ENCODE measurements around the gene ZNF66.
"Not testable (repeated sequence)": the region's sequence is repeated elsewhere in the genome, so short reads cannot be mapped to it uniquely, and the experiment has no call there.

Gene ZNF66

DNA sequence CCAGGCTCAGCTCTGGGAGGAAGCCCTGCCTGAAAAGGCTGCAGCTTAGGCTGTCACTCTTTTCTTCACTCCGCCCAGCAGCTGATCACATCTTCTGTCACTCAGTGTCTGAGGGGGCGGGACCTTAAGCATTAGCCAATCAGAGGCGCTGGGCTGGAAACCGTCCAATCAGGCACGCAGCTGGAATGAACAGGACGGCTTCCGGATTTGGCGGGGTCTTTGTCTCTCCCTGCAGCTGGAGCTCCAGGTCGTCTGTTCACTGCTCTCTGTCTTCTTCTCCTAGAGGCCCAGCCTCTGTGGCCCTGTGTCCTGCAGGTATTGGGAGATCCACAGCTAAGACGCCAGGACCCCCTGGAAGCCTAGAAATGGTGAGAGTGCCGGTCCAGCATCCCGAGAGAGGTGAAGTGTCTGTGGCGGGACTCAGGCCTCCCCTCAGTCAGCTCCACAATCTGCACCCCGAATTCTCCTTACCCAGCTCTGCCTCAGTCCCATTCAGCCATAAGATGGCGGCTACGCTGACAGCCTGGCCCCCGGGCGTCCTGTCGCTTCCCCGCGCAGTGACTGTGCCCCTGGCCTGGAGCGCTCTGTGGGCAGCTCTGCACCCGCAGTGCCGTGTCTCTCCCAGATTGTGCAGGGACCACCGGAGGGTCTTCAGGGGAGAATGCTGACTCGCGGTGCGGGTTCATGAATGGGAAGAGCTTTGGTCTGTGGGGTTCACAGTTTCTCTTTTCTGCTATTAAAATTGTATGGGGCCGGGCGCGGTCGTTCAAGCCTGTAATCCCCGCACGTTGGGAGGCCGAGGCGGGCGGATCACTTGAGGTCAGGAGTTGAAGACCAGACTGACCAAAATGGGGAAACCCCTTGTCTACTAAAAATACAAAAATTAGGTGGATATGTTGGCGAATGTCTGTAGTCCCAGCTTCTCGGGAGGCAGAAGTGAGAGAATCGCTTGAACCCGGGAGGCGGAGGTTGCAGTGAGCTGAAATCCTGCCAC, at the start of gene ZNF66:
TSS of gene ZNF66 (plus strand) at position 222 of the 994 bp plus-strand sequence. CDS start at position 366, 144 bp downstream.
- DNase-seq (ENCODE audit: low spot score) = peak; percentile 97

DNA sequence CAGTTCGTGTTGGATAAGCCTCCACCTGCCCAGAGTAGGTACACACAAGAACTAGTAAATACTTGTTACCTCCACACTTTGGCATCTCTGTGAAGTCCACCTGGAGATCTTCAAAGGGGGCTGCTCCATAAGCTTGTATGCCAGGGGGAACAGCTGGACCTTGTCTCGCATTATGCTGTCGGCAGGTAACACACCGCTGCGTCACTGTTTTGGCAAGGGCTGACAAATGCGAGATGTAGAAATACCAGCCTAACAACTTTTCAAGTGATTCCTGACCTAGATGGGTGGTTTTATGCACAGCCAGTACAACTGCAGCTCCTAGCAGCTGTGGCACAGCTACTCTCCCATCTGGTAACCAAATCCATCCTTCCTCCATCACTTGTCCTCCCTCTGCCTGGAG, 25.9 kb upstream of the ZNF66 start:
- DNase-seq (ENCODE audit: low spot score) = not testable (repeated sequence)

GRCh38 chr19:20752291-20752690, 23.8 kb upstream of the ZNF66 start:
- not testable (repeated sequence) for DNase-seq (ENCODE audit: low spot score)

DNA sequence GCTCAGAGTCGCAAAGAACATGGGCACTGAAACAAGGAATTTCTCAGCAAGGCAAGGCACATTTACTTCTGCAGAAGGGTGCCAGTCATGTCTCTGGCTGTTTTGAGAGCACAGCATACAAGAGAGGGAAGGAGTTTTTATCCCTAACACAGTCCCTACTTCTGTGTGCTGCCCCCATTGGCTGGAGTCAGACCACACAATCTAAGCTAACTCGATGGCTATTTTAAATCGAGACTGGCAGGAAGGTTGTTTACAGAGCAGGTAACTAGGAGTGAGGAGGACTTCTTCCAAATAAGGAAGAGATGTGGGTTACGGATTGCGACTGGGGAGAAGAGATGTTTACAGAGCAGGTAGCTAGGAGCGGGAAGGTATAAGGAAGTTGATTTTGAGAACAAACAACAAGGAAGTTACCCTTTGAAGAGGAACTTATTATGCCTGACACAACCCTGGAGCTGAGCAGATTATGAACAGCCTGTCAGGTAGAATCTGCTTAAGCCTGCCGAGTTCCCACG, 6.8 kb upstream of the ZNF66 start:
- not testable (repeated sequence) for DNase-seq (ENCODE audit: low spot score)

DNA sequence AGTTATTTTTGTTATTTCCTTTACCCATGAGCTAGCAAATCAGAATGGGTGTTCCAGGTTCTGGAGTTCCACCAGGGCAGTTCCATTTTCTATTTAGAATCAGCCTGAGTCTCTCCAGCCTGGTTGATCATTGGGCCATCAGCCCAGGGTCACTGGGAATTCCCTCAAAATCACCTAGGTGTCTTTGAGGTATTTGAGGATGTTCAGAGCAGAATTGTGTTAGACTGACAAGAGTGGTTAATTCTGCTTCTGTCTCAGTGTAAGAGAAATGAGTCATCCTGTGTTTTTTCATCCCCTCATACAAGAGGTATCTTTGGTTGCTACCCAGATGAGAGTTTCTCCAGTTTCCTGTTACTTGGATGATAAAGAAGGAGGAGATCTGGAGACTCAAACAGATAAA, 11.7 kb downstream of the ZNF66 start:
- DNase-seq (ENCODE audit: low spot score) = peak; percentile 50

DNA sequence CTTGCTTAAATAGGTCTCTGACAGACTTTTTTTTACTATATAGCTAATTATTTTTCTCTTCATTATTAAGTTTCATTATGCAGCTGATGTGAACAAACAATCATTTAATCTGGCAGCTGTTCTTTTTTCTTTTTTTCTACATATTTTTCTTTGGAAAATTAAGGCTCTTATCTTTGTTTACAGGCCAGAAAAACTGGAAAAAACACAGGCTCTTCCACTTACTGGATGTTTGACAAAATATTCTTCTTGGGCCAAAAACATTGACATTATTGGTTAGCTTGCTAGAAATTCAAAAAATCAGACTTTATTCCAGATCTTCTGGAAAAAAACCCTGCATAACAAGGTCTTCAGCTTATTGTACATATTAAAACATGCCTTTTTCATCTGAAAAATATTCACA, 15.7 kb downstream of the ZNF66 start:
- no peak for DNase-seq (ENCODE audit: low spot score)

DNA sequence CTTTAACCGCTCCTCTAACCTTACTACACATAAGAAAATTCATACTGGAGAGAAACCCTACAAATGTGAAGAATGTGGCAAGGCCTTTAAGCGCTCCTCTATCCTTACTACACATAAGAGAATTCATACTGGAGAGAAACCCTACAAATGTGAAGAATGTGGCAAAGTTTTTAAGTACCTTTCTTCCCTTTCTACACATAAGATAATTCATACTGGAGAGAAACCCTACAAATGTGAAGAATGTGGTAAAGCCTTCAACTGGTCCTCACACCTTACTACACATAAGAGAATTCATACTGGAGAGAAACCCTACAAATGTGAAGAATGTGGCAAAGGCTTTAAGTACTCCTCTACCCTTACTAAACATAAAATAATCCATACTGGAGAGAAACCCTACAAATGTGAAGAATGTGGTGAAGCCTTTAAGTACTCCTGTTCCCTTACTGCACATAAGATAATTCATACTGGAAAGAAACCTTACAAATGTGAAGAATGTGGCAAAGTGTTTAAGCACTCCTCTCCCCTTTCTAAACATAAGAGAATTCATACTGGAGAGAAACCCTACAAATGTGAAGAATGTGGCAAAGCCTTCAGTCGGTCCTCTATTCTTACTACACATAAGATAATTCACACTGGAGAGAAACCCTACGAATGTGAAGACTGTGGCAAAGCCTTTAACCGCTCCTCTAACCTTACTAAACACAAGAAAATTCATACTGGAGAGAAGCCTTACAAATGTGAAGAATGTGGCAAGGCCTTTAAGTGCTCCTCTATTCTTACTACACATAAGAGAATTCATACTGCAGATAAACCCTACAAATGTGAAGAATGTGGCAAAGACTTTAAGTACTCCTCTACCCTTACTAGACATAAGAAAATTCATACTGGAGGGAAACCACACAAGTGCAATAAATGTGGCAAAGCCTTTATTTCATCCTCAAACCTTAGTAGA, 30.5 kb downstream of the ZNF66 start:
- DNase-seq (ENCODE audit: low spot score) = not testable (repeated sequence)

GRCh38 chr19:20840371-20840770, 64.3 kb downstream of the ZNF66 start:
- peak; percentile 74 for DNase-seq (ENCODE audit: low spot score)

Measured in kidney tubule cell (primary cell).